Calu3 (cell line): ENCODE measurements around the gene CEMIP. TPM values are rescaled to one million over a fixed set of nuclear protein-coding genes. Genes with fewer than 3 reads are reported as not detected.

Source experiments
- BruUV-seq: library from RNA; stranded (reverse); fragments of 400-500 nt; replicated peaks from 2 replicates; lab custom pipeline; 2021; lab: Mats Ljungman, UMichigan
- CTCF ChIA-PET: fragments of 300-600 bp; sonication (Branson Sonifier 250); formaldehyde crosslinking; loops from one replicate; lab custom pipeline; 2022; ENCODE audit warnings: antibody characterized with exemption; lab: Charles Lee
- DNase-seq: peaks from one replicate; pipeline ENCODE4 v3.0.0; 2022
- H3K27ac Mint-ChIP-seq: one replicate; pipeline ENCODE4 v1.8.0; 2022; ENCODE audit warnings: mixed read lengths; ENCODE audit not compliant: unreplicated experiment
- H3K27me3 Mint-ChIP-seq: one replicate; pipeline ENCODE4 v1.8.0; 2022; ENCODE audit warnings: mixed read lengths; ENCODE audit not compliant: unreplicated experiment
- H3K36me3 Mint-ChIP-seq: one replicate; pipeline ENCODE4 v1.8.0; 2022; ENCODE audit warnings: mild to moderate bottlenecking, moderate library complexity, mixed read lengths; ENCODE audit not compliant: insufficient read depth, unreplicated experiment
- H3K4me1 Mint-ChIP-seq: one replicate; pipeline ENCODE4 v1.8.0; 2022; ENCODE audit warnings: mild to moderate bottlenecking, low read depth, mixed read lengths; ENCODE audit not compliant: unreplicated experiment
- H3K4me3 Mint-ChIP-seq: one replicate; pipeline ENCODE4 v1.8.0; 2022; ENCODE audit warnings: mild to moderate bottlenecking, low read depth, moderate library complexity, mixed read lengths; ENCODE audit not compliant: unreplicated experiment
- H3K9me3 Mint-ChIP-seq: one replicate; pipeline ENCODE4 v1.8.0; 2022; ENCODE audit warnings: low read depth, mixed read lengths; ENCODE audit not compliant: unreplicated experiment
- intact Hi-C: fragments of 100-400 bp; cut with micrococcal nuclease; formaldehyde crosslinking; loops from one replicate; pipeline ENCODE4 v1.10.0; 2022; ENCODE audit not compliant: unreplicated experiment
- total RNA-seq: library from RNA; stranded (reverse); gene quantifications from 2 replicates; pipeline ENCODE4 v1.2.3, GENCODE V29; 2022
- TF ChIP-seq, protein P1 (sequence below): fragments of 200-600 bp; IDR thresholded peaks from one replicate; pipeline ENCODE4 v1.8.0; 2022; ENCODE audit warnings: antibody characterized with exemption; ENCODE audit not compliant: unreplicated experiment

Gene CEMIP
- total RNA-seq, 1 experiment from 2014 or later: 1.8 TPM

DNA sequence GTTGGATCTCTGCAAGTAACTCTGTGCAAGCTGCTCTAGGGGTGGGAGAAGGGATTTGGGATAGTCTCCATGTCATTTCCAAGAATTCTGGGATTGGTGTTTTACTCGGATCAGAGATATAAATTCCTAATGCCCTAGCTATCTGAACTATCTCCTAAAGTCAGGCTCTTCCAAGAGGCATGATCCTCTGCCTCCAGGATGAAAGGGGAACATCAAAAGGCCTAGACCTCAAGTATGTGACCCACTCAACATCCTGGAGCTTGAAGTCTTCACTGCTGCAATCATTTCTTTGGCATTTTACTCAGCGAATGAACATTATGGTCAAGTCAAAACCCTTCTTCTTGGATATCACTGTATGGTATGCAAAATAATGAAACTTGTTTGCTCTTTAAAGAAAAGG is 104.5 kb downstream of the CEMIP start:
- no TSS peak for BruUV-seq
- Mint-ChIP-seq H3K27me3 (peaks cover 9% of the 10 kb centered on the region), H3K27ac (no peak overlapping the region), H3K4me1 (peaks cover 14% of the 10 kb centered on the region), H3K36me3 (peaks cover 4% of the 10 kb centered on the region), H3K4me3 (no peak overlapping the region), H3K9me3 (no peaks in the 10 kb centered on the region)
- CTCF ChIA-PET: no interaction called here
- TF ChIP-seq, protein P1, sequence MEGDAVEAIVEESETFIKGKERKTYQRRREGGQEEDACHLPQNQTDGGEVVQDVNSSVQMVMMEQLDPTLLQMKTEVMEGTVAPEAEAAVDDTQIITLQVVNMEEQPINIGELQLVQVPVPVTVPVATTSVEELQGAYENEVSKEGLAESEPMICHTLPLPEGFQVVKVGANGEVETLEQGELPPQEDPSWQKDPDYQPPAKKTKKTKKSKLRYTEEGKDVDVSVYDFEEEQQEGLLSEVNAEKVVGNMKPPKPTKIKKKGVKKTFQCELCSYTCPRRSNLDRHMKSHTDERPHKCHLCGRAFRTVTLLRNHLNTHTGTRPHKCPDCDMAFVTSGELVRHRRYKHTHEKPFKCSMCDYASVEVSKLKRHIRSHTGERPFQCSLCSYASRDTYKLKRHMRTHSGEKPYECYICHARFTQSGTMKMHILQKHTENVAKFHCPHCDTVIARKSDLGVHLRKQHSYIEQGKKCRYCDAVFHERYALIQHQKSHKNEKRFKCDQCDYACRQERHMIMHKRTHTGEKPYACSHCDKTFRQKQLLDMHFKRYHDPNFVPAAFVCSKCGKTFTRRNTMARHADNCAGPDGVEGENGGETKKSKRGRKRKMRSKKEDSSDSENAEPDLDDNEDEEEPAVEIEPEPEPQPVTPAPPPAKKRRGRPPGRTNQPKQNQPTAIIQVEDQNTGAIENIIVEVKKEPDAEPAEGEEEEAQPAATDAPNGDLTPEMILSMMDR: no peak
- intact Hi-C loops: no loop called here
- DNase-seq: no peak

DNA sequence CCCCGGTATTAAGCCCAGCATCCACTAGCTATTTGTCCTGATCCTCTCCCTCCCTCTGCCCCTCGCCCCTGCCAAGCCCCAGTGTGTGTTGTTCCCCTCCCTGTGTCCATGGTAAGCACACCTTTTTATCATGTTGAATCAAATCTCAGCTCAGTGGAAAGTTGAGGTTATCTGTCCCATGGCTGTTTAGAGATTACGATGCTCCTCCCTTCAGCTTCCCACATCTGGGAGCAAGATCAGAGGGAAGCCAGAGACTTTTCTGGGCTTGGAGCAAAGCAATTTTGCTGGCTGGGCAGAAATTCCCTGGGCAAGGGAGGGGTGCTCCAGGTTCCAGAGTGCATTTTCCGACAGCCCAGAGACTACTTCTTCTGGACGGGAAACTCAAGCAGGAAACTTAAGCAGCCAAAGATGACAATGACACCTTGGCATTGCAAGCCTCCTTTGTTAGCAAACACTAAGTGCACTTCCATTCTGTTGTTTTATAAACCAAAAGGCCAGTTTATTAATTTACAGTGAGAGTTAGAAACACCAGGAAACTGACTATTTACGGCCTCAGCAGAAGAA is 105.9 kb downstream of the CEMIP start:
- intact Hi-C loops: no loop called here
- CTCF ChIA-PET: no interaction called here
- TF ChIP-seq, protein P1: no peak
- Mint-ChIP-seq H3K4me1 (peaks cover 14% of the 10 kb centered on the region), H3K27me3 (peaks cover 9% of the 10 kb centered on the region), H3K4me3 (no peak overlapping the region), H3K27ac (no peak overlapping the region), H3K9me3 (no peaks in the 10 kb centered on the region), H3K36me3 (no peaks in the 10 kb centered on the region)
- no TSS peak for BruUV-seq
- no peak for DNase-seq

DNA sequence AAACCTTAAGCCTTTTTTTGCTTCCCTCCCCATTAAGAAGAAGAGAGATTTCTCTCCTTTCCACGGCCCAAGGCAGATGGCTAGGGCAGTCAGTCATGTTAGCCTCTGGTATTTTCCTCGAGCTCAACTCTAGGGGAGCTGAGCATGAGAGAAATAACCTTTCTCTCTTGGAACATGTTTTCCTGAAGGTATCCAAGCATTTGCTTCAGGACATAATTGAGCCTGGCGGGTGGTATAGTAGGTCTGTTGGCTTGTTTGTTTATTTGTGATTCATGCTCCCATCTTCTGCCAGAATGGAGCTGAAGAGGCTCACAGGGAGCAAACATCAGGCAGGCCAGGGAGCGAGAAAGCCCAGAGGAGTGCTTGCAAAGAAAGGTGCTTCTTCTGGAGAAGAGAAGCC is 108.0 kb downstream of the CEMIP start:
- BruUV-seq: no TSS peak
- H3K27me3 Mint-ChIP-seq: no peaks in the 10 kb centered on the region
- H3K4me3 Mint-ChIP-seq: no peak overlapping the region
- H3K9me3 Mint-ChIP-seq: no peaks in the 10 kb centered on the region
- CTCF ChIA-PET: no interaction called here
- no peak for DNase-seq
- no peaks in the 10 kb centered on the region for H3K36me3 Mint-ChIP-seq
- no peak overlapping the region for H3K27ac Mint-ChIP-seq
- TF ChIP-seq, protein P1: no peak
- H3K4me1 Mint-ChIP-seq: peaks cover 14% of the 10 kb centered on the region
- intact Hi-C loops: no loop called here

DNA sequence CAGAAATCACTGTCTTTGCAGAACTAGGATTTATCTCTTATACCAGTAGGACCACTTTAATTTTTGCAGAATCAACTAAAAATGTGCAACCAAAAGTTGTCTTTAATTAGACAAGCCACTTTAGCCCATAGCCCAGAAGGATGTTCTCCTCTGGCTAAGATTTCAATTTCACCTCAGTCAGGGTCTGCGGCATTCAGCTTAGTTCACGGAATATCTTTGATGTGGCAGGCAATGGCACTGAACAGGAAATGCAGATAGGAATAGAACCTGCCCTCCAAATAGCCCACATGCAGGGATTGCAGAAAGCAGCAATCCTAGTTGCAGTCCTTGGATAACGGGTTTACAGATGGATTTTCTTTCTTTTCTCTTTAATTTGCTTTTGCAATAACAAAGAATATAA is 109.7 kb downstream of the CEMIP start:
- TF ChIP-seq, protein P1: no peak
- H3K9me3 Mint-ChIP-seq: no peaks in the 10 kb centered on the region
- intact Hi-C loops: no loop called here
- CTCF ChIA-PET: no interaction called here
- H3K27me3 Mint-ChIP-seq: no peaks in the 10 kb centered on the region
- no TSS peak for BruUV-seq
- no peaks in the 10 kb centered on the region for H3K36me3 Mint-ChIP-seq
- DNase-seq: no peak
- H3K27ac Mint-ChIP-seq: no peak overlapping the region
- peaks cover 14% of the 10 kb centered on the region for H3K4me1 Mint-ChIP-seq
- H3K4me3 Mint-ChIP-seq: no peak overlapping the region
